CD14-positive monocyte (primary cell): ENCODE results near the gene ADAMTSL3. TPM values are rescaled to one million over a fixed set of nuclear protein-coding genes. Genes with fewer than 3 reads are reported as not detected.

Experiments used
- DNase-seq, 3 donors: peaks; one replicate each; pipeline ENCODE4 v3.0.0-alpha.2; 2011 to 2022
- H2AFZ ChIP-seq: 2 replicates; pipeline ENCODE4 v1.6.0; 2012; ENCODE audit warnings: mild to moderate bottlenecking, low read depth, low read length, inconsistent platforms; ENCODE audit not compliant: insufficient read depth, poor library complexity, severe bottlenecking
- H3K27ac ChIP-seq, 2 donors: 1 replicate in 1 of 2; 2 replicates in 1 of 2; pipeline ENCODE4 v1.5.1; 2012 to 2013; ENCODE audit warnings: low read length in 2 of 2, control low read depth in 1 of 2, inconsistent platforms in 1 of 2, low read depth in 1 of 2, mild to moderate bottlenecking in 1 of 2
- H3K27me3 ChIP-seq, 2 donors: one replicate each; pipeline versions ENCODE4 v1.6.0 to v1.6.1; 2011 to 2013; ENCODE audit warnings: low read length in 2 of 2; ENCODE audit not compliant: control insufficient read depth in 2 of 2, insufficient read depth in 2 of 2
- H3K36me3 ChIP-seq, 2 donors: replicated peaks in 1 of 2; 1 replicate in 1 of 2; 2 replicates in 1 of 2; pipeline versions ENCODE4 v1.5.1 to v1.6.1; 2012 to 2013; ENCODE audit warnings: low read length in 2 of 2, control low read depth in 1 of 2, inconsistent platforms in 1 of 2, mild to moderate bottlenecking in 1 of 2; ENCODE audit not compliant: insufficient read depth in 2 of 2, control insufficient read depth in 1 of 2
- H3K4me1 ChIP-seq, 2 donors: 1 replicate in 1 of 2; 2 replicates in 1 of 2; pipeline versions ENCODE4 v1.5.1 to v1.6.1; 2012 to 2013; ENCODE audit warnings: low read length in 2 of 2, control low read depth in 1 of 2, inconsistent platforms in 1 of 2, mild to moderate bottlenecking in 1 of 2, moderate library complexity in 1 of 2; ENCODE audit not compliant: insufficient read depth in 2 of 2, control insufficient read depth in 1 of 2
- H3K4me2 ChIP-seq: replicated peaks from 2 replicates; pipeline ENCODE3; 2012; ENCODE audit warnings: low read length, moderate library complexity, mild to moderate bottlenecking; ENCODE audit not compliant: poor library complexity, severe bottlenecking; ENCODE audit errors: extremely low read depth
- H3K4me3 ChIP-seq, 3 experiments: fragments of 200-600 bp in 1 of 3; sonication (generic) in 1 of 3; replicated peaks in 1 of 3; 1 replicate in 2 of 3; 2 replicates in 1 of 3; pipeline ENCODE4 v1.5.1; 2011 to 2013; ENCODE audit warnings: low read length in 3 of 3, mild to moderate bottlenecking in 3 of 3, control low read depth in 2 of 3, low read depth in 2 of 3, inconsistent platforms in 1 of 3, moderate library complexity in 1 of 3
- H3K79me2 ChIP-seq: 2 replicates; pipeline ENCODE4 v1.6.0; 2012; ENCODE audit warnings: mild to moderate bottlenecking, control low read depth, inconsistent platforms, low read length, moderate library complexity; ENCODE audit not compliant: insufficient read depth
- H3K9ac ChIP-seq: 2 replicates; pipeline ENCODE4 v1.6.0; 2017; ENCODE audit warnings: low read length, mild to moderate bottlenecking; ENCODE audit not compliant: insufficient read depth, poor library complexity, severe bottlenecking
- H3K9me3 ChIP-seq, 2 donors: replicated peaks in 1 of 2; 1 replicate in 1 of 2; 2 replicates in 1 of 2; pipeline versions ENCODE4 v1.5.1 to v1.6.1; 2012 to 2013; ENCODE audit warnings: low read length in 2 of 2, control low read depth in 1 of 2; ENCODE audit not compliant: control insufficient read depth in 1 of 2, insufficient read depth in 1 of 2
- H4K20me1 ChIP-seq: 2 replicates; pipeline ENCODE4 v1.6.0; 2012; ENCODE audit warnings: mild to moderate bottlenecking, low read length, control low read depth, moderate library complexity; ENCODE audit not compliant: insufficient read depth
- H3K27ac Mint-ChIP-seq, 7 donors: one replicate each; pipeline ENCODE4 v1.8.0; 2020; ENCODE audit warnings: mild to moderate bottlenecking in 7 of 7, mixed read lengths in 7 of 7, moderate library complexity in 6 of 7, inconsistent platforms in 2 of 7
- H3K27me3 Mint-ChIP-seq, 3 donors: one replicate each; pipeline ENCODE4 v1.8.0; 2021 to 2022; ENCODE audit warnings: low read depth in 3 of 3, mild to moderate bottlenecking in 3 of 3, mixed read lengths in 3 of 3, moderate library complexity in 3 of 3, inconsistent platforms in 1 of 3
- H3K36me3 Mint-ChIP-seq, 2 donors: one replicate each; pipeline ENCODE4 v1.8.0; 2020; ENCODE audit warnings: mixed read lengths in 2 of 2, inconsistent platforms in 1 of 2, mild to moderate bottlenecking in 1 of 2
- H3K4me1 Mint-ChIP-seq: one replicate; pipeline ENCODE4 v1.8.0; 2020; ENCODE audit warnings: mild to moderate bottlenecking, mixed read lengths
- H3K4me3 Mint-ChIP-seq, 2 donors: one replicate each; pipeline ENCODE4 v1.8.0; 2020; ENCODE audit warnings: mild to moderate bottlenecking in 2 of 2, mixed read lengths in 2 of 2, moderate library complexity in 1 of 2
- H3K9me3 Mint-ChIP-seq, 7 donors: one replicate each; pipeline ENCODE4 v1.8.0; 2020 to 2022; ENCODE audit warnings: mixed read lengths in 7 of 7, mild to moderate bottlenecking in 6 of 7, moderate library complexity in 6 of 7, inconsistent platforms in 2 of 7
- CTCF ChIP-seq: fragments of 200-600 bp; IDR thresholded peaks from one replicate; pipeline ENCODE4 v1.8.0; 2022; ENCODE audit warnings: antibody characterized with exemption, mild to moderate bottlenecking
- WGBS: methylation state at CpG from one replicate; pipeline ENCODE4 v1.1.5; 2013; ENCODE audit warnings: missing lambda C conversion rate; ENCODE audit not compliant: insufficient coverage; 5-methylcytosine and 5-hydroxymethylcytosine counted together
- intact Hi-C, 2 donors: fragments of 100-400 bp; cut with micrococcal nuclease; formaldehyde crosslinking; loops; one replicate each; pipeline versions ENCODE4 v1.15.0 to v1.15.1; 2023
- polyA plus RNA-seq, 3 donors: library from polyadenylated mRNA; depleted of rRNA in 1 of 3; unstranded in 2 of 3; stranded (reverse) in 1 of 3; fragments of 300-500 nt in 2 of 3; fragments of >200 nt in 1 of 3; fragmentation: Illumina TruSeq in 2 of 3; gene quantifications; 1 replicate in 2 of 3; 2 replicates in 1 of 3; pipeline ENCODE4 v1.2.3, GENCODE V29; 2012 to 2021

The ADAMTSL3 gene
- polyA plus RNA-seq, 3 donors: not detected

- H3K79me2 ChIP-seq: no peaks in the 10 kb centered on the region
- H3K27me3 ChIP-seq: no peaks in the 10 kb centered on the region
- TF ChIP-seq CTCF: no peak
- no peak overlapping the region for H3K27ac Mint-ChIP-seq
- no peaks in the 10 kb centered on the region for H3K9me3 ChIP-seq
- intact Hi-C loops: no loop called here
- 72% methylated on average over 4 of the region's 10 CpGs for WGBS
- H3K4me1 ChIP-seq: no peaks in the 10 kb centered on the region
- no peak for DNase-seq
- H4K20me1 ChIP-seq: no peaks in the 10 kb centered on the region
- peaks cover 2 to 6% (median 6%) of the 10 kb centered on the region in 3 donors for H3K27me3 Mint-ChIP-seq
- no peaks in the 10 kb centered on the region for H3K4me1 Mint-ChIP-seq
- H3K4me3 Mint-ChIP-seq: no peak overlapping the region
- H3K4me3 ChIP-seq: no peak overlapping the region
- H3K9me3 Mint-ChIP-seq: peaks cover 0 to under 1% (median 0%) of the 10 kb centered on the region in 7 donors
- H3K36me3 Mint-ChIP-seq: no peaks in the 10 kb centered on the region
- H3K36me3 ChIP-seq: no peaks in the 10 kb centered on the region
- no peak overlapping the region for H3K4me2 ChIP-seq
- H3K9ac ChIP-seq: no peak overlapping the region
- H3K27ac ChIP-seq: no peak overlapping the region
- H2AFZ ChIP-seq: no peak overlapping the region
Observed at GRCh38 chr15:83692746-83693581, 39.0 kb downstream of the ADAMTSL3 start.

GRCh38 chr15:83694015-83694414 lies 40.1 kb downstream of the ADAMTSL3 start:
- Mint-ChIP-seq H3K4me3 (no peak overlapping the region), H3K4me1 (no peaks in the 10 kb centered on the region), H3K36me3 (no peaks in the 10 kb centered on the region), H3K27me3 (peaks cover 4 to 6% (median 4%) of the 10 kb centered on the region in 3 donors), H3K9me3 (peaks cover 0 to 7% (median 0%) of the 10 kb centered on the region in 7 donors), H3K27ac (no peak overlapping the region)
- no peaks in the 10 kb centered on the region for H3K9me3 ChIP-seq
- H3K4me3 ChIP-seq: no peak overlapping the region
- no peak overlapping the region for H3K9ac ChIP-seq
- DNase-seq: no peak
- no peaks in the 10 kb centered on the region for H3K36me3 ChIP-seq
- H4K20me1 ChIP-seq: no peaks in the 10 kb centered on the region
- H3K4me2 ChIP-seq: no peak overlapping the region
- no peak for TF ChIP-seq CTCF
- intact Hi-C loops: no loop called here
- H3K79me2 ChIP-seq: no peaks in the 10 kb centered on the region
- WGBS: 60% methylated on average over 4 of the region's 9 CpGs
- H2AFZ ChIP-seq: no peak overlapping the region
- H3K27ac ChIP-seq: no peak overlapping the region
- H3K27me3 ChIP-seq: no peaks in the 10 kb centered on the region
- H3K4me1 ChIP-seq: no peaks in the 10 kb centered on the region
